ENCODE results near the gene RBM38. TPM values are rescaled to one million over a fixed set of nuclear protein-coding genes. Genes with fewer than 3 reads are reported as not detected.

Gene RBM38
- polyA plus RNA-seq, 3 donors from 2014 or later = 43.6 to 89.1 (median 80.4) TPM

GRCh38 chr20:57445298-57445697 is 54.1 kb downstream of the RBM38 start:
- peak overlapping the region in 1 of 6 donors; percentile 35 for H3K27ac Mint-ChIP-seq
- H3K36me3 Mint-ChIP-seq = no peaks in the 10 kb centered on the region
- peaks cover 0 to 4% (median 3%) of the 10 kb centered on the region in 3 donors for H3K27me3 Mint-ChIP-seq (ENCODE audit: low read depth in 3 of 3)
- no peak for DNase-seq
- H3K9me3 Mint-ChIP-seq = no peaks in the 10 kb centered on the region
- H3K4me1 Mint-ChIP-seq = peaks cover 14% of the 10 kb centered on the region in 2 donors
- no peak overlapping the region for H3K4me3 Mint-ChIP-seq

- H3K4me1 Mint-ChIP-seq = peaks cover 18 to 19% of the 10 kb centered on the region in 2 donors
- H3K27ac Mint-ChIP-seq = no peak overlapping the region
- H3K27me3 Mint-ChIP-seq (ENCODE audit: low read depth in 3 of 3) = peaks cover 0 to 4% (median 3%) of the 10 kb centered on the region in 3 donors
- no peak overlapping the region for H3K4me3 Mint-ChIP-seq
- no peaks in the 10 kb centered on the region for H3K36me3 Mint-ChIP-seq
- no peak for DNase-seq
- no peaks in the 10 kb centered on the region for H3K9me3 Mint-ChIP-seq
These were observed 54.6 kb downstream of the RBM38 start for GRCh38 chr20:57445774-57446173.

- Mint-ChIP-seq H3K4me3 (no peak overlapping the region), H3K4me1 (peaks cover 42% of the 10 kb centered on the region in 2 donors), H3K27ac (peak overlapping the region in 2 of 6 donors; percentile 41 to 54), H3K27me3 (ENCODE audit: low read depth in 3 of 3) (peaks cover 2 to 4% (median 4%) of the 10 kb centered on the region in 3 donors), H3K36me3 (no peaks in the 10 kb centered on the region), H3K9me3 (no peaks in the 10 kb centered on the region)
- no peak for DNase-seq
These were observed 57.7 kb downstream of the RBM38 start for GRCh38 chr20:57448764-57449354.

GRCh38 chr20:57449398-57450354 is 58.5 kb downstream of the RBM38 start:
- H3K27ac Mint-ChIP-seq = peak overlapping the region in 5 of 6 donors; percentile 42 to 94 (median 62)
- H3K4me3 Mint-ChIP-seq = peak overlapping the region; percentile 65 to 76 (median 69)

GRCh38 chr20:57450419-57450818 is 59.2 kb downstream of the RBM38 start:
- Mint-ChIP-seq H3K27ac (peak overlapping the region; percentile 42 to 94 (median 66)), H3K27me3 (ENCODE audit: low read depth in 3 of 3) (peaks cover 2 to 4% (median 3%) of the 10 kb centered on the region in 3 donors), H3K4me1 (peaks cover 42 to 44% of the 10 kb centered on the region in 2 donors), H3K4me3 (peak overlapping the region; percentile 65 to 76 (median 75)), H3K36me3 (no peaks in the 10 kb centered on the region), H3K9me3 (no peaks in the 10 kb centered on the region)
- peak; percentile 48 to 55 (median 51) for DNase-seq

More at GRCh38 chr20:57449398-57450354, 58.5 kb downstream of the RBM38 start:
- H3K27me3 Mint-ChIP-seq (ENCODE audit: low read depth in 3 of 3) = peaks cover 2 to 4% (median 4%) of the 10 kb centered on the region in 3 donors
- H3K4me1 Mint-ChIP-seq = peaks cover 42 to 44% of the 10 kb centered on the region in 2 donors
- no peaks in the 10 kb centered on the region for H3K9me3 Mint-ChIP-seq
- H3K36me3 Mint-ChIP-seq = no peaks in the 10 kb centered on the region
- no peak for DNase-seq

GRCh38 chr20:57450931-57451330 is 59.7 kb downstream of the RBM38 start:
- DNase-seq = peak in 1 of 3 donors; percentile 14
- Mint-ChIP-seq H3K27me3 (ENCODE audit: low read depth in 3 of 3) (peaks cover 0 to 4% (median 2%) of the 10 kb centered on the region in 3 donors), H3K4me3 (peak overlapping the region; percentile 65 to 76 (median 75)), H3K9me3 (no peaks in the 10 kb centered on the region), H3K4me1 (peaks cover 42 to 44% of the 10 kb centered on the region in 2 donors), H3K27ac (peak overlapping the region; percentile 42 to 94 (median 66)), H3K36me3 (no peaks in the 10 kb centered on the region)

- peaks cover 42 to 44% of the 10 kb centered on the region in 2 donors for H3K4me1 Mint-ChIP-seq
- no peaks in the 10 kb centered on the region for H3K9me3 Mint-ChIP-seq
- peaks cover under 1 to 4% (median 2%) of the 10 kb centered on the region in 3 donors for H3K27me3 Mint-ChIP-seq (ENCODE audit: low read depth in 3 of 3)
- H3K36me3 Mint-ChIP-seq = no peaks in the 10 kb centered on the region
- H3K27ac Mint-ChIP-seq = peak overlapping the region; percentile 39 to 88 (median 61)
- DNase-seq = no peak
- H3K4me3 Mint-ChIP-seq = peak overlapping the region; percentile 27 to 83 (median 64)
These were observed 60.2 kb downstream of the RBM38 start for GRCh38 chr20:57451431-57451794.

GRCh38 chr20:57451795-57452661 is 60.8 kb downstream of the RBM38 start:
- peaks cover 2 to 4% (median 2%) of the 10 kb centered on the region in 3 donors for H3K27me3 Mint-ChIP-seq (ENCODE audit: low read depth in 3 of 3)
- peak overlapping the region; percentile 39 to 88 (median 68) for H3K27ac Mint-ChIP-seq
- DNase-seq = peak; percentile 26 to 51 (median 28)
- H3K9me3 Mint-ChIP-seq = no peaks in the 10 kb centered on the region
- H3K4me1 Mint-ChIP-seq = peaks cover 42 to 44% of the 10 kb centered on the region in 2 donors
- H3K36me3 Mint-ChIP-seq = no peaks in the 10 kb centered on the region
- H3K4me3 Mint-ChIP-seq = peak overlapping the region; percentile 27 to 83 (median 64)

GRCh38 chr20:57455386-57455785 is 64.2 kb downstream of the RBM38 start:
- no peak for DNase-seq
- peaks cover 2 to 4% (median 2%) of the 10 kb centered on the region in 3 donors for H3K27me3 Mint-ChIP-seq (ENCODE audit: low read depth in 3 of 3)
- no peak overlapping the region for H3K4me3 Mint-ChIP-seq
- no peaks in the 10 kb centered on the region for H3K9me3 Mint-ChIP-seq
- H3K4me1 Mint-ChIP-seq = peaks cover 27 to 29% of the 10 kb centered on the region in 2 donors
- H3K36me3 Mint-ChIP-seq = no peaks in the 10 kb centered on the region
- H3K27ac Mint-ChIP-seq = peak overlapping the region in 2 of 6 donors; percentile 37 to 76

GRCh38 chr20:57456116-57456515 is 64.9 kb downstream of the RBM38 start:
- no peaks in the 10 kb centered on the region for H3K36me3 Mint-ChIP-seq
- DNase-seq = no peak
- H3K4me3 Mint-ChIP-seq = no peak overlapping the region
- H3K9me3 Mint-ChIP-seq = no peaks in the 10 kb centered on the region
- H3K27ac Mint-ChIP-seq = no peak overlapping the region
- H3K4me1 Mint-ChIP-seq = peaks cover 19 to 22% of the 10 kb centered on the region in 2 donors
- peaks cover 2 to 4% (median 2%) of the 10 kb centered on the region in 3 donors for H3K27me3 Mint-ChIP-seq (ENCODE audit: low read depth in 3 of 3)

GRCh38 chr20:57457243-57458095 is 66.3 kb downstream of the RBM38 start:
- H3K9me3 Mint-ChIP-seq = no peaks in the 10 kb centered on the region
- no peak overlapping the region for H3K4me3 Mint-ChIP-seq
- no peaks in the 10 kb centered on the region for H3K36me3 Mint-ChIP-seq
- peaks cover 6 to 8% of the 10 kb centered on the region in 2 donors for H3K4me1 Mint-ChIP-seq
- H3K27ac Mint-ChIP-seq = no peak overlapping the region
- peaks cover 0 to 5% (median 2%) of the 10 kb centered on the region in 3 donors for H3K27me3 Mint-ChIP-seq (ENCODE audit: low read depth in 3 of 3)
- DNase-seq = no peak

- Mint-ChIP-seq H3K27ac (peak overlapping the region in 1 of 6 donors; percentile 9), H3K27me3 (ENCODE audit: low read depth in 3 of 3) (peaks cover 0 to 4% (median 2%) of the 10 kb centered on the region in 3 donors), H3K4me3 (no peak overlapping the region), H3K9me3 (no peaks in the 10 kb centered on the region), H3K4me1 (peaks cover 0 to 2% of the 10 kb centered on the region in 2 donors), H3K36me3 (no peaks in the 10 kb centered on the region)
- no peak for DNase-seq
These were observed 67.4 kb downstream of the RBM38 start for GRCh38 chr20:57458400-57459160.

All from immature natural killer cell (primary cell).